Neural cell (in vitro differentiated cells): ENCODE measurements around the gene RGL4. TPM values are rescaled to one million over a fixed set of nuclear protein-coding genes. Genes with fewer than 3 reads are reported as not detected.
"Not testable (repeated sequence)": the region's sequence is repeated elsewhere in the genome, so short reads cannot be mapped to it uniquely, and the experiment has no call there.

ENCODE experiments used
- H2AFZ ChIP-seq: fragments of 200-600, 300-800 bp; sonication (generic), shearing (Covaris generic); 2 replicates; pipeline ENCODE4 v1.6.0; 2014; ENCODE audit warnings: low read depth, mild to moderate bottlenecking, antibody characterized with exemption, low read length, moderate library complexity
- H3F3A ChIP-seq: fragments of 200-600 bp; shearing (Covaris generic); 2 replicates; pipeline ENCODE4 v1.6.1; 2016; ENCODE audit warnings: mild to moderate bottlenecking, moderate library complexity, mixed read lengths, antibody characterized with exemption, low read length; ENCODE audit not compliant: insufficient read depth, poor library complexity, severe bottlenecking
- H3K27ac ChIP-seq: fragments of 200-600, 300-800 bp; sonication (generic), shearing (Covaris generic); 2 replicates; pipeline ENCODE4 v1.5.1; 2014; ENCODE audit warnings: mild to moderate bottlenecking, low read length, moderate library complexity
- H3K27me3 ChIP-seq: fragments of 300-800, 200-600 bp; sonication (generic), shearing (Covaris generic); 2 replicates; pipeline ENCODE4 v1.6.0; 2014; ENCODE audit warnings: mild to moderate bottlenecking, low read depth, low read length, moderate library complexity; ENCODE audit not compliant: insufficient read depth
- H3K36me3 ChIP-seq: fragments of 300-800, 200-600 bp; sonication (generic), shearing (Covaris generic); 2 replicates; pipeline ENCODE4 v1.5.1; 2014; ENCODE audit warnings: mild to moderate bottlenecking, antibody characterized with exemption, low read length, moderate library complexity; ENCODE audit not compliant: insufficient read depth
- H3K4me2 ChIP-seq: fragments of 300-800, 200-600 bp; sonication (generic), shearing (Covaris generic); 2 replicates; pipeline ENCODE4 v1.6.0; 2014; ENCODE audit warnings: mild to moderate bottlenecking, low read length
- H3K4me3 ChIP-seq: fragments of 300-800, 200-600 bp; sonication (generic), shearing (Covaris generic); 2 replicates; pipeline ENCODE4 v1.5.1; 2014; ENCODE audit warnings: mild to moderate bottlenecking, low read length, moderate library complexity
- H3K79me2 ChIP-seq: fragments of 200-600 bp; shearing (Covaris generic); replicated peaks from 2 replicates; pipeline ENCODE4 v1.6.0; 2014; ENCODE audit warnings: mild to moderate bottlenecking, low read length, moderate library complexity; ENCODE audit not compliant: insufficient read depth
- H3K9ac ChIP-seq: fragments of 300-800, 200-600 bp; sonication (generic), shearing (Covaris generic); 2 replicates; pipeline ENCODE4 v1.6.1; 2016; ENCODE audit warnings: mild to moderate bottlenecking, low read length, mixed read lengths
- H3K9me2 ChIP-seq: fragments of 200-600 bp; shearing (Covaris generic); 2 replicates; pipeline ENCODE4 v1.6.1; 2016; ENCODE audit warnings: mild to moderate bottlenecking, low read length, mixed read lengths; ENCODE audit not compliant: insufficient read depth
- H3K9me3 ChIP-seq: fragments of 200-600, 300-800 bp; sonication (generic), shearing (Covaris generic); 2 replicates; pipeline ENCODE4 v1.6.1; 2016; ENCODE audit warnings: mild to moderate bottlenecking, mixed run types, low read length, moderate library complexity, mixed read lengths
- H4K20me1 ChIP-seq: fragments of 200-600 bp; shearing (Covaris generic); 2 replicates; pipeline ENCODE4 v1.6.1; 2016; ENCODE audit warnings: mild to moderate bottlenecking, mixed run types; ENCODE audit not compliant: insufficient read depth
- EP300 ChIP-seq: fragments of 450-650 bp; conservative IDR thresholded peaks from 2 replicates; pipeline ENCODE4 v1.6.1; 2014; ENCODE audit warnings: antibody characterized with exemption, mild to moderate bottlenecking, moderate library complexity; ENCODE audit not compliant: poor library complexity, severe bottlenecking
- EZH2 ChIP-seq: fragments of 200-600, 300-800 bp; shearing (Covaris generic), sonication (generic); IDR thresholded peaks from 2 replicates; pipeline ENCODE4 v1.6.1; 2014; ENCODE audit warnings: antibody characterized with exemption, low read length, borderline replicate concordance, mild to moderate bottlenecking; ENCODE audit not compliant: insufficient read depth, poor library complexity, severe bottlenecking
- MXI1 ChIP-seq: fragments of 450-650 bp; conservative IDR thresholded peaks from 2 replicates; pipeline ENCODE4 v1.6.1; 2014; ENCODE audit warnings: antibody characterized with exemption, mild to moderate bottlenecking; ENCODE audit not compliant: poor library complexity, severe bottlenecking
- POLR2AphosphoS5 ChIP-seq: IDR thresholded peaks from 2 replicates; pipeline ENCODE4 v1.6.1; 2012
- RAD21 ChIP-seq: fragments of 450-650 bp; conservative IDR thresholded peaks from 2 replicates; pipeline ENCODE4 v1.6.1; 2014; ENCODE audit warnings: antibody characterized with exemption, mild to moderate bottlenecking, moderate library complexity
- SMC3 ChIP-seq: fragments of 450-650 bp; conservative IDR thresholded peaks from 2 replicates; pipeline ENCODE4 v1.6.1; 2014; ENCODE audit warnings: antibody characterized with exemption, mild to moderate bottlenecking, moderate library complexity; ENCODE audit not compliant: poor library complexity
- TAF1 ChIP-seq: IDR thresholded peaks from 2 replicates; pipeline ENCODE4 v1.6.1; 2012; ENCODE audit warnings: low read depth
- polyA plus RNA-seq: library from polyadenylated mRNA; depleted of rRNA; stranded (reverse); fragments of >200 nt; gene quantifications from 2 replicates; pipeline ENCODE4 v1.2.3, GENCODE V29; 2014
- TF ChIP-seq, protein P1 (sequence below): IDR thresholded peaks from 2 replicates; pipeline ENCODE4 v1.6.1; 2012; ENCODE audit warnings: borderline replicate concordance
- TF ChIP-seq, protein P2 (sequence below): fragments of 450-650 bp; IDR thresholded peaks from 2 replicates; pipeline ENCODE4 v1.5.1; 2014; ENCODE audit warnings: antibody characterized with exemption, mild to moderate bottlenecking, moderate library complexity; ENCODE audit not compliant: poor library complexity, severe bottlenecking

The RGL4 gene
- polyA plus RNA-seq, 1 donor from 2014 or later, result not detected

DNA sequence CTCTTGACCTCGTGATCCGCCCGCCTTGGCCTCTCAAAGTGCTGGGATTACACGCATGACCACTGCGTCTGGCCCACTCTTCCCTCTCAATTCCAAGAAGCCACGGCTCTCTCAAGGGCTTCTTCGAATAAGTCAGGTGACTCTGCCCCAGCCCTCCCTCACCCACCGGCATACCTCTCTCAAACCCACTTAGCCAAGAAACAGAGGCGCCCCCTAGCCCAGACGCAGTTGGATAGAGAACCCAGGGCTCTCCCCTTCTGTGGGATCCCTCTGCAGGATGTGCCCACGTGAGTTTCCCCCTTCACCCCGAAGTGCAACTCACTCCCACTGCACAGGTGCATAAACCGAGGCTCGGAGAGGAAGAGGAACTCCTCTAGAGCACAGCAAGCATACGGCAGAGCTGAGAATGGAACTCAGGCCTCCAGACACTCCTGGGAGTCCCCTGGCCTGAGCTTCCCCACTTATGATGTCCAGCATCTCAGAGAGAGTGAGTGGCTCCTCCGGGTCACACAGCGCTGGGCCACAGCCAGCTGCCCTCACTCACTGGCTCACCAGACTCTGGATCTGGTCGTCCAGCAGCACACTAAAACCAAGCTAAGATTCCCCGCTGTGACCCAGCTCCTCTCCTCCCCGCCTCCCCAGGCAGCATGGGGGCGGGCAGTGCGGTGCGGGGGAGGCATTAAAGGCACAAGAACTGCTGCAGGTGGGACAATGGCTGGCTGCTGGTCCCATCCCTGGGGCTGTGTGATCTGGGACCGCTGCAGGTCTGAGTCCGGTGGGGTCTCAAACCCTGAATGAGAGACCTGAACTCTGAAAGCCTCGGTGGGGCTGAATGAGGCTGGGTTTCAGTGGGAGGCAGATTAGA, 16.8 kb upstream of the RGL4 start:
- Histone ChIP-seq H3K36me3 (no peaks in the 10 kb centered on the region), H3K9ac (no peak overlapping the region), H3K27ac (no peak overlapping the region), H3F3A (no peaks in the 10 kb centered on the region), H4K20me1 (no peaks in the 10 kb centered on the region), H3K9me2 (no peaks in the 10 kb centered on the region), H3K4me3 (no peak overlapping the region), H3K4me2 (no peak overlapping the region), H3K27me3 (no peaks in the 10 kb centered on the region), H2AFZ (no peak overlapping the region), H3K79me2 (no peaks in the 10 kb centered on the region), H3K9me3 (no peaks in the 10 kb centered on the region)
- TF ChIP-seq SMC3, result no peak
- TF ChIP-seq RAD21, result no peak
- no peak for TF ChIP-seq EP300
- TF ChIP-seq, protein P1, sequence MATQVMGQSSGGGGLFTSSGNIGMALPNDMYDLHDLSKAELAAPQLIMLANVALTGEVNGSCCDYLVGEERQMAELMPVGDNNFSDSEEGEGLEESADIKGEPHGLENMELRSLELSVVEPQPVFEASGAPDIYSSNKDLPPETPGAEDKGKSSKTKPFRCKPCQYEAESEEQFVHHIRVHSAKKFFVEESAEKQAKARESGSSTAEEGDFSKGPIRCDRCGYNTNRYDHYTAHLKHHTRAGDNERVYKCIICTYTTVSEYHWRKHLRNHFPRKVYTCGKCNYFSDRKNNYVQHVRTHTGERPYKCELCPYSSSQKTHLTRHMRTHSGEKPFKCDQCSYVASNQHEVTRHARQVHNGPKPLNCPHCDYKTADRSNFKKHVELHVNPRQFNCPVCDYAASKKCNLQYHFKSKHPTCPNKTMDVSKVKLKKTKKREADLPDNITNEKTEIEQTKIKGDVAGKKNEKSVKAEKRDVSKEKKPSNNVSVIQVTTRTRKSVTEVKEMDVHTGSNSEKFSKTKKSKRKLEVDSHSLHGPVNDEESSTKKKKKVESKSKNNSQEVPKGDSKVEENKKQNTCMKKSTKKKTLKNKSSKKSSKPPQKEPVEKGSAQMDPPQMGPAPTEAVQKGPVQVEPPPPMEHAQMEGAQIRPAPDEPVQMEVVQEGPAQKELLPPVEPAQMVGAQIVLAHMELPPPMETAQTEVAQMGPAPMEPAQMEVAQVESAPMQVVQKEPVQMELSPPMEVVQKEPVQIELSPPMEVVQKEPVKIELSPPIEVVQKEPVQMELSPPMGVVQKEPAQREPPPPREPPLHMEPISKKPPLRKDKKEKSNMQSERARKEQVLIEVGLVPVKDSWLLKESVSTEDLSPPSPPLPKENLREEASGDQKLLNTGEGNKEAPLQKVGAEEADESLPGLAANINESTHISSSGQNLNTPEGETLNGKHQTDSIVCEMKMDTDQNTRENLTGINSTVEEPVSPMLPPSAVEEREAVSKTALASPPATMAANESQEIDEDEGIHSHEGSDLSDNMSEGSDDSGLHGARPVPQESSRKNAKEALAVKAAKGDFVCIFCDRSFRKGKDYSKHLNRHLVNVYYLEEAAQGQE, result no peak
- TF ChIP-seq, protein P2, sequence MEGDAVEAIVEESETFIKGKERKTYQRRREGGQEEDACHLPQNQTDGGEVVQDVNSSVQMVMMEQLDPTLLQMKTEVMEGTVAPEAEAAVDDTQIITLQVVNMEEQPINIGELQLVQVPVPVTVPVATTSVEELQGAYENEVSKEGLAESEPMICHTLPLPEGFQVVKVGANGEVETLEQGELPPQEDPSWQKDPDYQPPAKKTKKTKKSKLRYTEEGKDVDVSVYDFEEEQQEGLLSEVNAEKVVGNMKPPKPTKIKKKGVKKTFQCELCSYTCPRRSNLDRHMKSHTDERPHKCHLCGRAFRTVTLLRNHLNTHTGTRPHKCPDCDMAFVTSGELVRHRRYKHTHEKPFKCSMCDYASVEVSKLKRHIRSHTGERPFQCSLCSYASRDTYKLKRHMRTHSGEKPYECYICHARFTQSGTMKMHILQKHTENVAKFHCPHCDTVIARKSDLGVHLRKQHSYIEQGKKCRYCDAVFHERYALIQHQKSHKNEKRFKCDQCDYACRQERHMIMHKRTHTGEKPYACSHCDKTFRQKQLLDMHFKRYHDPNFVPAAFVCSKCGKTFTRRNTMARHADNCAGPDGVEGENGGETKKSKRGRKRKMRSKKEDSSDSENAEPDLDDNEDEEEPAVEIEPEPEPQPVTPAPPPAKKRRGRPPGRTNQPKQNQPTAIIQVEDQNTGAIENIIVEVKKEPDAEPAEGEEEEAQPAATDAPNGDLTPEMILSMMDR, result no peak
- no peak for TF ChIP-seq EZH2
- no peak for TF ChIP-seq TAF1
- TF ChIP-seq MXI1, result no peak
- no peak for TF ChIP-seq POLR2AphosphoS5

DNA sequence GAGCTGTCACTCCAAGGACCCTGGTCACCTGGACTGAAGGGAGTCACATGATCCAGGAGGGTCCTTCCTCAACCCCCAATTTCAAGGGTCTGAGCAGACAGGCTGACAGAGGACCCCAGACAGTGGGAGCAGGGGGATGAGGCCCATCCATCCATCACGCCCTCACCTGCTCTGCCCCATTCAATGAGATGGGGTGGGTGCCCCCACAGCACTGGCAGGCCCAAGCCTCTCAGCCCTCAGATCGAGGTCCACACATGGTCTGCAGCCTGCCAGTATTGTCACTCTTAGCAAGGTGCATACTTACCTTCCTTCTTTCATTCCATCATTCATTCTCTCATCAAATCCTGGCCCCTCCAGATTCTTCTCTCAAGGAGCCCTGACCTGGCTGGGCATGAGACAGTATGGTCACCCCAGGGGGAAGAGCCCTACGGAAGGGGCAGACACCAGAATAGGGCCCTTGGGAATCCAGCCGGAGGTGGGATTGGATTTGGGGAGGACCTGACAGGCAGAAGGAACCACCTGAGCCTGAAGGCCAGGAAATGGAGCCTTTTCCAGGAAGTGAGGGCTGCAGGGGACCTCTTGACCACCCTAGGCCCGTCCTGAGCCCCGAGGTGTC, 15.8 kb upstream of the RGL4 start:
- H4K20me1 ChIP-seq, H2AFZ ChIP-seq, H3K4me2 ChIP-seq, H3K36me3 ChIP-seq, H3K9me3 ChIP-seq, H3K9me2 ChIP-seq, H3K27me3 ChIP-seq, H3K79me2 ChIP-seq, H3K9ac ChIP-seq, H3K27ac ChIP-seq, H3K4me3 ChIP-seq, H3F3A ChIP-seq: not testable (repeated sequence)
